Esophagus muscularis mucosa (tissue), 4 donors: ENCODE measurements around the gene SERTAD2. TPM values are rescaled to one million over a fixed set of nuclear protein-coding genes. Genes with fewer than 3 reads are reported as not detected.

ENCODE experiments used
- DNase-seq: peaks from one replicate; pipeline ENCODE4 v3.0.0-alpha.2; 2017; ENCODE audit errors: extremely low spot score
- H3K27ac ChIP-seq, 4 donors: fragments of 200-600 bp; sonication (generic); replicated peaks in 1 of 4; 1 replicate in 3 of 4; 2 replicates in 1 of 4; pipeline ENCODE4 v1.5.1; 2016 to 2019; ENCODE audit warnings: mild to moderate bottlenecking in 1 of 4
- H3K27me3 ChIP-seq, 4 donors: fragments of 200-600 bp; sonication (generic); one replicate each; pipeline versions ENCODE4 v1.5.1 to v1.6.0; 2016 to 2019
- H3K36me3 ChIP-seq, 4 donors: fragments of 200-600 bp; sonication (generic); one replicate each; pipeline ENCODE4 v1.5.1; 2016 to 2019
- H3K4me1 ChIP-seq, 4 donors: fragments of 200-600 bp; sonication (generic); one replicate each; pipeline ENCODE4 v1.5.1; 2016 to 2019
- H3K4me3 ChIP-seq, 4 donors: fragments of 200-600 bp; sonication (generic); 1 replicate in 2 of 4; 2 replicates in 2 of 4; pipeline ENCODE4 v1.5.1; 2016 to 2019; ENCODE audit warnings: mild to moderate bottlenecking in 4 of 4, moderate library complexity in 1 of 4
- H3K9me3 ChIP-seq, 4 donors: fragments of 200-600 bp; sonication (generic); 1 replicate in 3 of 4; 2 replicates in 1 of 4; pipeline ENCODE4 v1.5.1; 2016 to 2019
- CTCF ChIP-seq, 3 experiments: fragments of 200-600 bp in 2 of 3; fragments of 450-650 bp in 1 of 3; sonication (generic) in 2 of 3; IDR thresholded peaks; one replicate each; pipeline ENCODE4 v1.5.1; 2017 to 2019; ENCODE audit warnings: antibody characterized with exemption in 3 of 3, mild to moderate bottlenecking in 2 of 3, moderate library complexity in 1 of 3
- EP300 ChIP-seq: sonication (generic); formaldehyde crosslinking; IDR thresholded peaks from one replicate; pipeline ENCODE4 v1.6.1; 2017; ENCODE audit warnings: antibody characterized with exemption
- POLR2A ChIP-seq: fragments of 450-650 bp; IDR thresholded peaks from one replicate; pipeline ENCODE4 v1.6.1; 2017; ENCODE audit warnings: antibody characterized with exemption, moderate library complexity, mild to moderate bottlenecking, low read depth
- POLR2AphosphoS5 ChIP-seq, 2 donors: sonication (generic); formaldehyde crosslinking; IDR thresholded peaks; one replicate each; pipeline ENCODE4 v1.6.1; 2017; ENCODE audit warnings: antibody characterized with exemption in 2 of 2
- WGBS: methylation state at CpG from one replicate; pipeline ENCODE4 v1.1.5; 2018; 5-methylcytosine and 5-hydroxymethylcytosine counted together
- intact Hi-C: fragments of 100-400 bp; cut with DNase I; formaldehyde crosslinking; loops from one replicate; pipeline ENCODE4 v1.15.1; 2023
- total RNA-seq, 4 donors: library from RNA; depleted of rRNA; stranded (reverse); fragments of >200 nt; gene quantifications; one replicate each; pipeline versions ENCODE4 v1.1.0 to v1.2.1, GENCODE V29; 2016

Gene SERTAD2
- total RNA-seq, 4 donors from 2014 or later = 12.1 to 18.1 (median 14.3) TPM

- intact Hi-C loops = loop anchor here (10.0 kb wide), 1 partner anchor 992 kb away; no protein-coding TSS in a partner anchor
These were observed 70.9 kb downstream of the SERTAD2 start for GRCh38 chr2:64582774-64583340.

DNA sequence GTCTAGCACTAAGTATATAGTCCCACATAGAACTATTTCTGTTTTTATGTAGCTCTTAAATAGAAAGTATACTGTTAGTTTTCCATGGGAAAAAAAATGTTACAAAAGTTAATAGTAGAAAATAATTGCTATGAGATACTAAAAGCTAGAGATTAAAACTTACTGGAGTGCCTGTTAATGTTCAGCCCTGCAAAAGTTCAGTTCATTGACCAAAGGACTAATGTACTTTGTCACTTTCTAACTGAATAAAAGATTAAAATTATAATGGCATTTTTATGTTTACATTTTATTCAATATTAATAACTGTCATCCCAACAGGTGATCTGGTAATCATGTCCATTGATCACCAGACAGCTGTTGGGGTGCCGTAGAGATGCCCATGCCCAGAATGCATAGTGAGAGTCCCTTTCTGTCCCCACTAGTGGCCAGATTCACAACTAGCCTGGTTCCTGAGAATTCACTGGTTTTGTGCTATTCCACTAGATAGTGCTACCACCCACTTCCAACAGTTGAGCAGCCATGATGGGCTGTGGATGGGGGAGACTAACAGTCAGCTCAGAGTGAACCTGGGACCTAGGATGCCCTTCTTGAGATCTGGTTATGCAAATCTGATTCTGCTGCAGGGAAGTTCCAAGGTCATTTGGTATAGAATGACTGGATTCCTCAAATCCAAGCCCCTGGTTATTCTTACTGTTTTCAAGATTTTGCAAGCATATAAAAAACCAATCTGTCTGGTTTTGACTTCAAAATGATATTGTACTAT is 71.8 kb downstream of the SERTAD2 start:
- H3K27me3 ChIP-seq = no peaks in the 10 kb centered on the region
- WGBS = 95% methylated on average over 1 of the region's 1 CpG
- H3K4me3 ChIP-seq = no peak overlapping the region
- intact Hi-C loops = loop anchor here (10.0 kb wide), 1 partner anchor 993 kb away; no protein-coding TSS in a partner anchor
- peaks cover 0 to 2% (median 0%) of the 10 kb centered on the region in 4 donors for H3K4me1 ChIP-seq
- TF ChIP-seq EP300 (no peak), POLR2AphosphoS5 (IDR thresholded peaks at IDR 0.05) (no peak), CTCF (IDR thresholded peaks at IDR 0.05) (no peak), POLR2A (no peak)
- H3K36me3 ChIP-seq = peaks cover 11 to 64% (median 29%) of the 10 kb centered on the region in 4 donors
- DNase-seq = no peak
- H3K27ac ChIP-seq = no peak overlapping the region
- no peaks in the 10 kb centered on the region for H3K9me3 ChIP-seq

More at GRCh38 chr2:64582774-64583340, 70.9 kb downstream of the SERTAD2 start:
- Histone ChIP-seq H3K27ac (no peak overlapping the region), H3K27me3 (no peaks in the 10 kb centered on the region), H3K4me3 (no peak overlapping the region), H3K4me1 (peaks cover 0 to 5% (median 0%) of the 10 kb centered on the region in 4 donors), H3K36me3 (peaks cover 11 to 56% (median 27%) of the 10 kb centered on the region in 4 donors), H3K9me3 (no peaks in the 10 kb centered on the region)
- no peak for TF ChIP-seq POLR2A
- TF ChIP-seq POLR2AphosphoS5 (IDR thresholded peaks at IDR 0.05) = no peak
- no peak for TF ChIP-seq EP300
- no peak for TF ChIP-seq CTCF (IDR thresholded peaks at IDR 0.05)
- WGBS = 79% methylated on average over 5 of the region's 5 CpGs
- no peak for DNase-seq

Other genes with a start within 250 kb of the SERTAD2 start
- gene LGALSL, start 199.8 kb downstream of the SERTAD2 start, total RNA-seq = 10 to 100 TPM; 12.3 to 20.2 (median 17.5) TPM
- gene AFTPH, start 129.6 kb downstream of the SERTAD2 start, total RNA-seq = 10 to 100 TPM; 27.5 to 36.1 (median 35.7) TPM